Fibroblast of the aortic adventitia (primary cell): ENCODE measurements around the gene OGDHL. TPM values are rescaled to one million over a fixed set of nuclear protein-coding genes. Genes with fewer than 3 reads are reported as not detected.

ENCODE experiments used
- DNase-seq: peaks from one replicate; pipeline ENCODE4 v3.0.0-alpha.2; 2010; ENCODE audit warnings: low read depth
- H3K4me3 ChIP-seq: 2 replicates; pipeline ENCODE4 v1.5.1; 2011; ENCODE audit warnings: low read depth, mild to moderate bottlenecking, control low read depth, low read length, moderate library complexity
- CTCF ChIP-seq: IDR thresholded peaks from 2 replicates; pipeline ENCODE4 v1.5.1; 2011; ENCODE audit warnings: mild to moderate bottlenecking, low read length, control low read depth, inconsistent platforms; ENCODE audit not compliant: insufficient read depth
- total RNA-seq: library from RNA; depleted of rRNA; stranded (reverse); fragments of >200 nt; gene quantifications from 2 replicates; pipeline ENCODE4 v1.2.3, GENCODE V29; 2012; ENCODE audit warnings: low replicate concordance

OGDHL gene
- total RNA-seq, 1 donor = under 0.01 TPM

DNA sequence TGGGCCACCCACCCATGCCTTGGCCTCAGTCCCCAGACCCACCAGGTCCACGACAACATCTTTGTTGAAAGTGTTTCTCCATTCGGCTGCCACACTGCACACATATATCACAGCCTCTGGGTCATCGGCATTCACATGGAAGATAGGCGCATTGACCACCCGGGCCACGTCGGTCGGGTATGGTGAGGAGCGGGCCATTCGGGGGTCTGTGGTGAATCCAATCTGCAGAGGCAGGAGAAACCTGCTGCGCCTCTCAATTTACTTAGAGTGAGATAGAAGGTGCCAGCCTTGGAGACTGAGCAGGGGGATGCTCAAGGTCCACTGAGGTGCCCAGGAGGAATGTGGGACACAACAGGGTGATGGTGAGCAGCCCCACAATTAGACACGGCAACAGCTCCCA is 16.4 kb downstream of the OGDHL start:
- no peak for DNase-seq
- no peak overlapping the region for H3K4me3 ChIP-seq
- no peak for TF ChIP-seq CTCF

GRCh38 chr10:49744924-49745605 is 17.1 kb downstream of the OGDHL start:
- no peak overlapping the region for H3K4me3 ChIP-seq
- no peak for TF ChIP-seq CTCF
- no peak for DNase-seq

- no peak for DNase-seq
- no peak for TF ChIP-seq CTCF
- no peak overlapping the region for H3K4me3 ChIP-seq
Observed at GRCh38 chr10:49744091-49744685, 17.9 kb downstream of the OGDHL start.

GRCh38 chr10:49743464-49744075 is 18.6 kb downstream of the OGDHL start:
- no peak for TF ChIP-seq CTCF
- DNase-seq = no peak
- no peak overlapping the region for H3K4me3 ChIP-seq

GRCh38 chr10:49742683-49743463 is 19.2 kb downstream of the OGDHL start:
- TF ChIP-seq CTCF = no peak
- no peak for DNase-seq
- no peak overlapping the region for H3K4me3 ChIP-seq

DNA sequence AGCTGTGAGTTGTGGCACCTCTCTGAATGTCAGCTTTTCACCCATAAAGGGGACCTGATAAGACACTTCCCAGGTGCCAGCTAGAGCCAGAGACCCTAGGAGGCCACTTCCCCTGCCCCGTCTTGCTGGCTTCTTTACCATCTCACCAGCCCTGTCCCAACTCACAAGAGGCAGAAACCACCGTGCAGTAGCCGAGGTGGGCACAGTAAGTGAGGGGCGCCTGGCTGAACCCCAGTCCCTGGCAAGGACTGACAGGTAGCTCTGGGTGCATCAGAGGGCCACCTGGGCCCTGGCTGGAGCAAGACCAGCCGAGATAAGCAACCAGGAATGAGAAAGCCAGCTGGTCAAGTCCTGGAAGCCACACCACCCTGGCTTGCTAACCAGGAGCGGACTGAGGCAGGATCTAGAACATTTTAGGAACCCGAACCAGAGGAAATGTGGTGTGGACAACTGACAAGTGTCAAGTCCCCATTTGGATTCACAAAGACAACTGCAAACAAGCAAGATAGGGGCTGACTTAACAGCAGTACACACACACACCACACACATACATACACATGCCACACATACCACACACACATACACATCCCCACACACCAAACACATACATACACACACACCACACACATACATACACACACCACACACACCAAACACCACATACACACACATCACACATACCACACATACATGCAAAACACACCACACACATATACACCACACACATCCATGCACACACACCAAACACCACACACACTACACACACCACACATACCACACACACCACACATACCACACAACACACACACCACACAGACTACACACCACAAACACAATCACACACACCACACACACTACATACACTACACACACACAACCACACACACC is 20.8 kb downstream of the OGDHL start:
- no peak overlapping the region for H3K4me3 ChIP-seq
- DNase-seq = peak; percentile 1
- TF ChIP-seq CTCF = no peak
